ENCODE results near the gene ARRB1.
"Not testable (repeated sequence)": the region's sequence is repeated elsewhere in the genome, so short reads cannot be mapped to it uniquely, and the experiment has no call there.

The ARRB1 gene

GRCh38 chr11:75342966-75343870, 8.2 kb downstream of the ARRB1 start:
- no peak for FAIRE-seq

GRCh38 chr11:75342231-75342918, 9.1 kb downstream of the ARRB1 start:
- no peak for FAIRE-seq

GRCh38 chr11:75341612-75342011, 9.8 kb downstream of the ARRB1 start:
- FAIRE-seq, result no peak

GRCh38 chr11:75339685-75340409, 11.6 kb downstream of the ARRB1 start:
- FAIRE-seq, result no peak

GRCh38 chr11:75338516-75339208, 12.8 kb downstream of the ARRB1 start:
- FAIRE-seq, result no peak

- FAIRE-seq, result no peak
Observed at GRCh38 chr11:75337195-75337654, 14.2 kb downstream of the ARRB1 start.

GRCh38 chr11:75334976-75335375, 16.5 kb downstream of the ARRB1 start:
- no peak for FAIRE-seq

- no peak for FAIRE-seq
Observed at GRCh38 chr11:75334402-75334891, 17.0 kb downstream of the ARRB1 start.

- FAIRE-seq, result no peak
Observed at GRCh38 chr11:75333807-75334140, 17.7 kb downstream of the ARRB1 start.

GRCh38 chr11:75333022-75333806, 18.2 kb downstream of the ARRB1 start:
- no peak for FAIRE-seq

GRCh38 chr11:75331761-75332160, 19.7 kb downstream of the ARRB1 start:
- FAIRE-seq, result not testable (repeated sequence)

- not testable (repeated sequence) for FAIRE-seq
Observed at GRCh38 chr11:75331304-75331703, 20.2 kb downstream of the ARRB1 start.

GRCh38 chr11:75330886-75331285, 20.6 kb downstream of the ARRB1 start:
- not testable (repeated sequence) for FAIRE-seq

- FAIRE-seq, result no peak
Observed at GRCh38 chr11:75330291-75330690, 21.2 kb downstream of the ARRB1 start.

GRCh38 chr11:75328426-75329277, 22.8 kb downstream of the ARRB1 start:
- FAIRE-seq, result no peak

GRCh38 chr11:75326439-75326810, 25.0 kb downstream of the ARRB1 start:
- no peak for FAIRE-seq

GRCh38 chr11:75325713-75326438, 25.6 kb downstream of the ARRB1 start:
- FAIRE-seq, result no peak

GRCh38 chr11:75324740-75325139, 26.7 kb downstream of the ARRB1 start:
- FAIRE-seq, result no peak

- no peak for FAIRE-seq
Observed at GRCh38 chr11:75324189-75324588, 27.3 kb downstream of the ARRB1 start.

GRCh38 chr11:75323609-75324008, 27.9 kb downstream of the ARRB1 start:
- no peak for FAIRE-seq
